GM12892 (cell line): ENCODE data around the gene OPRL1.

Experiments
- POLR2A ChIP-seq: IDR thresholded peaks from 2 replicates; pipeline ENCODE4 v1.6.1; 2011; ENCODE audit warnings: low read depth, low read length, control low read depth
- POLR2AphosphoS5 ChIP-seq: IDR thresholded peaks from 2 replicates; pipeline ENCODE4 v1.6.1; 2011; ENCODE audit warnings: low read depth, low read length, control low read depth
- TAF1 ChIP-seq: IDR thresholded peaks from 2 replicates; pipeline ENCODE4 v1.6.1; 2011; ENCODE audit warnings: low read depth, mild to moderate bottlenecking, control low read depth, low read length, borderline replicate concordance

DNA sequence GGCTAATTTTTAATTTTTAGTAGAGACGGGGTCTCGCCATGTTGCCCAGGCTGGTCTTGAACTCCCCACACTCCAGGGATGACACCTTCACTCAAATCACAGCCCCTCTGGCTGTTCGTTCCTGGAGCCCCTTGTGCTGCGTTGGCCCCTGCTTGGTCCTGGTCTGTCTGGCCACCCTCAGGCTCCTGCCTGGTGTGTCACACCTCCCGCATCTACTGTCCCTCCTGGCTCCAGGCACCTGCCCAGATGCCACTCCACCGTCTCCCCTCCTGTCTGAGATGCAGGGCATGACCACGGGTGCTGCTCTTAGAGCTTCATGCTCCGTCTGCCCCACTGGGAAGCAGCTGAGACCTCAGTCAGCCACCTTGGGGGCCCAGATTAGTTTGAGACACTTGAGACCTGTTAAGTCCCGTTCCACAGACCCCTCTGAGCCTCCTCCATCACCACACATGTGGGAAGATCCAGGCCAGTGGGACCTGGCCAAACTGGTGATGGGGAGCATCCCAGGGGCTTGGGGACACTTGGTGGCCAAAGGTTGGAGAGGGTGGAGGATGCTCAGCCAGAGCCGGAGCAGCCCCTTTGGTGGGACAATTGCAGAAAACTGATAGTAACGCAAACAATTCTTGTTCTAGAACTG is 49.4 kb downstream of the OPRL1 start:
- TF ChIP-seq POLR2AphosphoS5, result no peak
- no peak for TF ChIP-seq POLR2A
- no peak for TF ChIP-seq TAF1
